WTC11 (cell line): ENCODE data around the gene TMA7B.

Experiments
- ATF6 ChIP-seq: sonication (generic); formaldehyde crosslinking; IDR thresholded peaks from 2 replicates; pipeline ENCODE4 v1.8.1; 2023; ENCODE audit warnings: mild to moderate bottlenecking, missing genetic modification reagents
- CREB1 ChIP-seq: sonication (generic); formaldehyde crosslinking; IDR thresholded peaks from 2 replicates; pipeline ENCODE4 v1.8.0; 2023; ENCODE audit warnings: mild to moderate bottlenecking, missing genetic modification reagents
- CTCF ChIP-seq: fragments of 200-600 bp; IDR thresholded peaks from 2 replicates; pipeline ENCODE4 v1.8.0; 2022; ENCODE audit warnings: antibody characterized with exemption
- FOXP4 ChIP-seq: sonication (generic); formaldehyde crosslinking; IDR thresholded peaks from 2 replicates; pipeline ENCODE4 v1.8.0; 2022; ENCODE audit warnings: mild to moderate bottlenecking, missing genetic modification reagents
- IRF2 ChIP-seq: sonication (generic); formaldehyde crosslinking; IDR thresholded peaks from 2 replicates; pipeline ENCODE4 v1.8.0; 2022; ENCODE audit warnings: low read depth, missing genetic modification reagents, borderline replicate concordance
- KAT7 ChIP-seq: sonication (generic); formaldehyde crosslinking; IDR thresholded peaks from 2 replicates; pipeline ENCODE4 v1.8.1; 2023; ENCODE audit warnings: missing genetic modification reagents, mild to moderate bottlenecking, borderline replicate concordance
- MAX ChIP-seq: sonication (generic); formaldehyde crosslinking; IDR thresholded peaks from 2 replicates; pipeline ENCODE4 v1.8.0; 2022; ENCODE audit warnings: mild to moderate bottlenecking, missing genetic modification reagents
- NR3C1 ChIP-seq: sonication (generic); formaldehyde crosslinking; conservative IDR thresholded peaks from 2 replicates; pipeline ENCODE4 v1.8.1; 2023; ENCODE audit warnings: low read depth, mild to moderate bottlenecking, missing genetic modification reagents
- RELA ChIP-seq: sonication (generic); formaldehyde crosslinking; IDR thresholded peaks from 2 replicates; pipeline ENCODE4 v1.8.1; 2022; ENCODE audit warnings: missing genetic modification reagents, mild to moderate bottlenecking, borderline replicate concordance
- TP53 ChIP-seq: sonication (generic); formaldehyde crosslinking; IDR thresholded peaks from 2 replicates; pipeline ENCODE4 v1.8.1; 2023; ENCODE audit warnings: mild to moderate bottlenecking, missing genetic modification reagents
- ZBTB21 ChIP-seq: sonication (generic); formaldehyde crosslinking; IDR thresholded peaks from 2 replicates; pipeline ENCODE4 v1.8.1; 2023; ENCODE audit warnings: mild to moderate bottlenecking, missing genetic modification reagents, borderline replicate concordance

- TF ChIP-seq ATF6 (no peak), CTCF (no peak), KAT7 (CRISPR knock-in tag) (no peak), RELA (no peak), NR3C1 (no peak), ZBTB21 (CRISPR knock-in tag) (no peak), IRF2 (CRISPR knock-in tag) (no peak), CREB1 (CRISPR knock-in tag) (no peak), FOXP4 (no peak), MAX (CRISPR knock-in tag) (no peak), TP53 (CRISPR knock-in tag) (no peak)
These were observed 46.4 kb downstream of the TMA7B start for GRCh38 chr22:40006641-40007040.
